ENCODE results near the gene KCTD3. TPM values are rescaled to one million over a fixed set of nuclear protein-coding genes. Genes with fewer than 3 reads are reported as not detected.
A peak's percentile ranks its signal among the peaks of the same experiment; 100 is the strongest.

The KCTD3 gene
- total RNA-seq, 1 donor from 2014 or later, result 51.7 TPM

- no peak for DNase-seq
Measured at GRCh38 chr1:215660259-215660658, 93.2 kb downstream of the KCTD3 start.

GRCh38 chr1:215661033-215661432, 93.9 kb downstream of the KCTD3 start:
- no peak for DNase-seq

DNA sequence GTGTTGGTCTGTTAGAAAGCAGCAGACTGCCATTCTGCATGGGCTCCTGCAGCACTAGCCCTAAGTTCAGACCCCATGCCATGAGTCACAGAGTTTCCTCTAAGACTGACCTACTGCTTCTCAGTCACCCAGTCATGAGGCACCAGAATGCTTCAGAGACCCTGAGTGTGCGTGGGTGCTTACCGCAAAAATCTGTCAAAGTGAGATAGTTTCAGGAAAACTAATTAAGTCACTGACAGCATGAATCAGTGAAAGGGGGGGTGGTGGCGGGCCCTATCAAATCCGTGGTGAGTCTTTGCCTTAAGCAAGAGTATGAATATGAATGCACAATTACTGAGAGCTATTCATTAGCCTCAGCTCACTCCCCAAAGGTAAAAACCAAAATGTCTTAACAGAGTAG, 98.1 kb downstream of the KCTD3 start:
- DNase-seq, result no peak

GRCh38 chr1:215667761-215668160, 100.7 kb downstream of the KCTD3 start:
- DNase-seq, result no peak

GRCh38 chr1:215669806-215670491, 102.8 kb downstream of the KCTD3 start:
- DNase-seq, result no peak

Small RNAs within 50 kb of the gene (small RNA-seq; reads per million reads assigned to genes)
- gene RF00108 (ENCODE audit: low replicate concordance), result 0.31 reads per million, percentile 32 among the genes with 10 or more reads in this experiment

Measured in skin of body (tissue), 3 donors.